H54 (cell line): Measurements from ENCODE around the gene DPM2.

Source experiments
- DNase-seq: peaks from one replicate; pipeline ENCODE4 v3.0.0; 2011; ENCODE audit warnings: low spot score, mixed read lengths; ENCODE audit not compliant: insufficient read length
- FAIRE-seq: peaks from 3 replicates; lab custom pipeline; 2011; peaks lifted over from hg19 to GRCh38; lab: Jason Lieb, UNC
- POLR2A ChIP-seq: IDR thresholded peaks from 2 replicates; pipeline ENCODE4 v1.6.1; 2011; ENCODE audit warnings: low read depth, mild to moderate bottlenecking, low read length

Gene DPM2

DNA sequence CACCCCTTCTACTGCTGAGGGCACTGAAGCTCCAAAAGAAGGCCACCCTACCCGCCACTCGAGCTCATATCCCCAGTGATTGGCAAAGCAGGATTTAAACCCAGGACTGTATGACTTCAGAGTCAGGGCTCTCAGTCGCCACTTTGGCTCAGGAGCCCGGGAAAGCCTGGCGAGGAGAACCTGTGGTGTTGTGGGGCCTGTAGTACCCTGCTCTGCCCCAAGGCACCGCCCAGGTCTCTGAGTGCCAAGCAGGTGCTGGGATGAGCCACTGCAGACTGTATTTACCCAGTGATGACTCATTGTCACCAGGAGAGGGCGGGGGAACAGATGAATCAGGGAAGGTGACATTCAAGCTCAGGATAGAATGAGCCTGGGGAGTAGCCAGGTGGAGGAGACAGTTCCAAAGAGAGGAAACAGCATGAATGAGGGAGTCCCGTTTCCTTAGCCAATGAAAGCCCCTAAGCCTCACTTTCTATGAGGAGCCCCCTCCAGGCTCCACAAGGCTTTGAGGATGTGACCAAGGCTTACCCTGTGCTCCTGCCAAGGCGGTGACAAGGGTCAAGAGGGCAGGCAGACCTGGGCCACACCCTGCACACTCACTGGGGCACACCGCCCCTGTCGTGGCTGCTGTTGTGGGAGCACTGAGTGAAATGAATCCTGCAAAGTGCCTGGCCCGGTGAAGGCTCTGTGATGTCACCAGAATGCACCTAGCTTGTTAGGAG, 17.8 kb upstream of the DPM2 start:
- no peak for TF ChIP-seq POLR2A
- FAIRE-seq (peak; percentile 92), DNase-seq (peak; percentile 96)

DNA sequence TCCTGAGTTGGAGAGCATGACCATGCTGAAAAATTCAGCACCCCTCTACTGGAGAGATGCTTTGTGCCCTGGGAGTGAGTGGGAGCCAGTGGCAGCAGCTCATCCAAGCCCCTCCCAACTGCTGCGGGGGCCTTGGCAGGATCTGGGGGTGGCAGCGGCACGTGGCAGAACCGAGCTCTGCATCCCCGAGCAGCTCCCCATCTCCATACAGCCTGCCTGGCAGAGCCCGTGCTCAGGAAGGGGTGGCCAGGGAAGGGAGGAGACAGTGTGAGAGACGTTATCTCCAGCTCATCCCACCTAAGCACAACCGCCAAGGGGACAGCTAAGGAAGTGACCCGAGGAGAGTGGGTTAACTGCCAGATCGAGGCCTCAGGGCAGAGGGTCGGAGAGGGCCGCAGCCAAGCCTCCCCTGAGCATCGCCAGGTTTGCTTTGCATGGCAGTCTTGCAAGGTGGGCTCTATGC, 17.2 kb upstream of the DPM2 start:
- FAIRE-seq = no peak
- DNase-seq = no peak
- no peak for TF ChIP-seq POLR2A

DNA sequence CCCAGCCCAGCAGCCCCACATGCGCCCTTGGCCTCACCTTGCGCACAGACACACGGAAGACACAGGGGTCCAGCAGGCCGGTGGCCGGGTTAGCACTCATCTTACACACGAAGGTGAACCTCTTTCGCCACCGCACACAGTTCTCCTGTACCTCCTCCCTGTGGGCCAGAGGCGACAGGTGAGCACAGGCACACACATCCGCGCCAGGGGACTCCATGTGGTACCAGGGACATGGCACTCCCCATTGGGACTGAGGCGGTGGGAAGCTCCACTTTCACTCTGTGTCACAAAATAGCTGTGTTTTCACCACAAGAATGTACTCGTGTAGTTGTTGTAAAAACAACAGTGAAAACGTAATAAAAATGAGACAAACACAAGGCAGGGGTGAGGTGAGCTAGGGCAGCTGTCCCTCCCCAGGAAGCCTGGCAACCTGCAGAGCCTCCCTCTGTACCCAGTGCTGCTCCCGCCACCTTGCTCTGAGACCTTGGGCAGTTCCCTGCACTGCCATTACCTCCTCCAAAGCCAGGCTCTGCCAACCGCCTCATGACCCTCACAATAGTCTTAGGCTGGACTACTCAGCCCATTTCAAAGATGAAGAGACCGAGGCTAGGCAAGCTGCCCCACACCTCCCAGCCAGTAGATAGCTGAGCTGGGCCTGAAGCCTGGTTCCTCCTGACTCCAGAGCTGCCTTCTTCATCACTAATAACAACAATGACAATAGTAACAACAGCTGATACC, 16.3 kb upstream of the DPM2 start:
- no peak for TF ChIP-seq POLR2A
- FAIRE-seq = no peak
- DNase-seq = no peak

DNA sequence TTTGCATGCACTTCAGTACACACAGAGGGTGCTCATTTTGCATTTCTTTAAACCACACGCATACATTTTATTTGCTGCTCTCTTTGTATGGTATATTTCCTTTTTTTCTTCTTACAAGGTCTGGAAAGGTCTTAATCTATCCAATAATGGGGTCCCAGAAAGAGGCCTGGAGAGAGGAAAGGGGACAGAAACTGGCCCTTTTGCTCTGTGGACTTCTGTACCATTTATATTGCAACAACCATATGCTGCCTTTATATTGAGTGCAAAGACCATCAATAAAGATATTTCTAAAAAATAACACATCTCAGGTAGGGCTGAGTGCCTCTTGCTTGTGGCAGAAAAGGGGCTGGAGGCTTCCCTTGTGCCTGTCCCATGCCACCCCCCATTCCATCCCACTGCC, 15.5 kb upstream of the DPM2 start:
- TF ChIP-seq POLR2A = no peak
- FAIRE-seq (no peak), DNase-seq (no peak)

DNA sequence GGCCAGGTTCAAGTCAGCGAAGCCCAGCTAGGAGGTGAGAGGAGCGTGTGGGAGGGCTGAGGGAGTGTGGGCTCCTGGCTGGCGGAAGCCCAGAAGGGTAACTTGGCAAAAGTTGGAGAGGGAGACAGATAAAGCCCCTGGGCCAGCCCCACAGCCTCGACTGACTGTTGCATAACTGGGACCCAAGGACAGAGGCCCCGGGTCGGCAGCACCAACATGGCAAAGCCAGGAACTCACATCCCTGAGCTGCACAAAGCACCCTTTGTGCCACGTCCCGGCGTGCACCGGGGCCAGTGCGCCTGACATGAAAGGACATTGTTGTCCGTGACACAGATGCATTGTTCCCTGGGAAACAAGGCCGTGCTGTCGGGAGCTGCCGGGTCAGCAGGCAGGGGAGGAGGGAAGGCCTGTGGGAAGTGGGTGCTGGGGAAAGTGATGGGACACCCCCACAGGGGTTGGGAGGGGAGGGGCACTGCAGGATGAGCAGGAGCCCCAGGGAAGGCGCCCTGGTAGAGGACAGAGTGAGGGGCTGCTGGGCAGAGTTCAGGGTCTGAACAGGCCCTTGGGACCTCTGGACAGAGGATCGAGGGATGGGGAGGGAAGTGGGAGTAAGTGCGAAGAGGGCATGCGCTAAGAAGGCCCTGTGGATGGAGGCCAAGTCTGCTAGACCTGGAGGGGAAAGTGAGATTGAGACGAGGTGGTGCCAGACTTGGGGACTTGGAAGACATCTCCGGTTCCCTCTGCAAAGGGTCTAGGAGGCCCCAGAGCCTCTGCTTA, 13.0 kb upstream of the DPM2 start:
- TF ChIP-seq POLR2A = no peak
- no peak for FAIRE-seq
- DNase-seq = no peak

DNA sequence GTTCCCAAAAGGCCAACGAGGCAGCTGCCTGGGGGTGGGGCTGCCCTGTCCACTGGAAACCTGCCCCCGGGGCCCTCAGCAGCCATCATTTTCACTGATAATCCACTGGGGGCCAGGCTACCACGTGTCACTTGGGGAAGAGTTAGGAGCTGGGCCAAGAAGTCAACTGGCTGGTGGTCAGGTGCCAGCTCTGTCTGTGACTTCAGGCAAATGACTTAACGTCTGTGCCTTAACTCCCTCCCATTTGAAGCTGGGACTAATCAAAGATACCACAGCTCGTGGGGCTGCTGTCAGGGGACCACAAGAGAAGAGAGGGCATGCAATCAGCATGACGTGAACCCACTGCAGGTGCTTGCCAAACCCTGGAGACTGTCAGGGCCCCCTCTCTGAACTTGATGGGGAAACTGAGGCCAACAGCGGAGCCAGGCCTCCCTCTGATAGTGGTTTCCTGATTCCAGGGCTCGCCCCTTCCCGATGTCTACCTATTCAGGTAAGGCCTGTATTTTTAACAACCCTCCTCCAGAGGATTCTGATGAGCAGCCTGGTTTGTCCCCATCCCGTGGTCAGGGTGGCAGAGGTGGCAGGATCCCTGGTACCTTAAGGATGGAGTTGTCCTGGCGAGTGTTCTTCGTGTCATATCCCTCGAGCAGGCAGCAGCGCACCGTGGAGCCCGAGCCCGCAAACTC, 12.3 kb upstream of the DPM2 start:
- DNase-seq (no peak), FAIRE-seq (no peak)
- no peak for TF ChIP-seq POLR2A

DNA sequence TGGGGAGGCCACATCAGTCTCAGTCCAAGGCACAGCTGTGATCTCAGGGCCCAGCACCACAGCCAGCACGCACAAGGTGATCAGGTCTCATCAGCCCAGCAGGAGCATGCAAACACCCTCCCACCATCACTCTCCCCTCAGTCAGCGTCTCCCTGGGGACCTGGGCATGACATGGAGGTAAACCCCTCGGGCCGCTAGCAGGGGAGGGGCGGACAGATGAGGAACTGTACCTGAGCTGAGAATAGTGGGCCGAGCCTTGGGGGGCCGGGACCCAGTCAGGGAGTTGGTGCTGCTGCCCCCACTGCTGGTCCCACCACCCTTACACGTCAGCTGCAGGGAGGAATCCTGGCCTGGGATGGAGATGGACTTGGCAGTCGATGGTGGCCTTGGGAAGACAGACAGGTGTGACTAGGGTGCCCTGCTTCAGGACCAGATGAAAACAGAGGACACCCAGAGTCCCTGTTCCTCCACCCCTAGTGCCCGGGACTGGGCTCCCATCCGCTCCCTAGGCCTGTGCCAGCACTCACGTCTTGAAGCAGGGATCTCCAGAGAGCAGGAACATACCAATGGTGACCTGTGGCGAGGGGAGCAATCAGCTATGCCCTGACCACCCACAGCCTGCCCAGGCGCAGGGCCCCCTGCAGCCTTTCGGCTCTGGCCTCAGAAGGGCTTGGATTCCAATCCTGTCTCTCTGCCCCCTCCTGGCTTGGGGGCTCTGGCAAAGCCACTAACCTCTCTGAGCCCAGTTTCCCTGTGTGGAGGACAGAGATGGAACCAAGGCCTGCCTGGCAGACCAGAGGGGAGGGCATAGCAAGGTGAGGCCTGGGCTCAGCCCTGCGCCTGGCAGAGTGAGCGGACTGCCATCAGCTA, 10.4 kb upstream of the DPM2 start:
- FAIRE-seq (no peak), DNase-seq (no peak)
- TF ChIP-seq POLR2A = no peak

DNA sequence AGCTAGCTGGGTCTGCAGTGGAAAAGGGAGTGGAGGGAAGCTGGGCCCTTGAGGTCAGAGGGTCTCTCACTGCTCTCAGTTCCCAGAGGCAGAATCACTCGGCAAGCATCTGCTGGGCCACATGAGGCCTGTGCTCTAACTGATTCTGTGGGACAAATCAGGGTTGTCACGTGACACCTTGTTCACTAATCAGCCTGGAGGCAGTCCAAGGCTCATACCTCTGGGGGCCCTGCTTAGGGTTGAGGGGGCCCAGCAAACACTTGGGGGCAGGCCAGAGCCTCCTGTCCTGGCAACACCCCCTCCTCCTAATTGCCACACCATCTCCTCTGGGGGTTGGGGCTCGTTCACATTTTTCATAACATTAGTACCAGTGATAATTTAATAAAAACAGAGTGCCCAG, 9.1 kb upstream of the DPM2 start:
- FAIRE-seq (no peak), DNase-seq (no peak)
- TF ChIP-seq POLR2A = no peak

DNA sequence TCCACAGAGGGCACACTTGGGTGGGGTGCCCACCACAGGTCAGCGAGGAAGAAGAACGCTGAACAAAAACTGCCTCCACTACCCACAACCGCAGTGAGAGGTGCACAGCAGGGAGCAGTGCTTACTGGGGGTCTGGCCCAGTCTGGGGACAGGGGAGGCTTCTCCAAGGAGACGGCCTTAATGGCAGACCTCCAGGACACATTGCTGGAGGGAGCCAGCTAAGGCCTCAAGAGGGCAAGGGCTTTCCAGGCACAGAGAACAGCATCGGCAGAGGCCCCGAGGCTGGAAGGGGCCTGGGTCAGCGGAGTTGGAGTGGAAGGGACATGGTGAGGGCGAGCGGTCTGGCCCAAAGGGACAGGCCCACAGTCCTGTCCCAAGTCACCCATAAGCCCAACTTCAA, 8.3 kb upstream of the DPM2 start:
- TF ChIP-seq POLR2A = no peak
- DNase-seq (no peak), FAIRE-seq (no peak)

DNA sequence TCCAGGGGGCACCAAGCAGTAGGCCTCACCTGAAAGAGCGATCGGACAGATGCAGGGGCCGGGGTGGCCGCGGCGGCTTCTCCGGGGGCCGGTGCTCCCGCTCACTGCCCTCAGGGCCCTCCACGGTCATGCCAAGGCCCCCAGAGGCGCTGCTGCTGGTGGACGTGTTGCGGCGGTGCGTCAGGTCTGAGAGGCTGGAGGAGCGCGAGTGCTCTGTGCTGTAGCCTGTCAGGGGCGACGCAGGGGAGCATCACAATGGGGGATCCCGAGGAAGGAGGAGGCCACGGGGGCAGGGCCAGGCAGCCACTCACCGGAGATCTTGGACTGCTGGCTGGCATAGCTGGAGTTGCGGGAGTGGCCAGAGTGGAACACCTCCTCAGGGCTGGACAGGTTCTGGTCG, 7.7 kb upstream of the DPM2 start:
- no peak for TF ChIP-seq POLR2A
- DNase-seq (no peak), FAIRE-seq (no peak)

DNA sequence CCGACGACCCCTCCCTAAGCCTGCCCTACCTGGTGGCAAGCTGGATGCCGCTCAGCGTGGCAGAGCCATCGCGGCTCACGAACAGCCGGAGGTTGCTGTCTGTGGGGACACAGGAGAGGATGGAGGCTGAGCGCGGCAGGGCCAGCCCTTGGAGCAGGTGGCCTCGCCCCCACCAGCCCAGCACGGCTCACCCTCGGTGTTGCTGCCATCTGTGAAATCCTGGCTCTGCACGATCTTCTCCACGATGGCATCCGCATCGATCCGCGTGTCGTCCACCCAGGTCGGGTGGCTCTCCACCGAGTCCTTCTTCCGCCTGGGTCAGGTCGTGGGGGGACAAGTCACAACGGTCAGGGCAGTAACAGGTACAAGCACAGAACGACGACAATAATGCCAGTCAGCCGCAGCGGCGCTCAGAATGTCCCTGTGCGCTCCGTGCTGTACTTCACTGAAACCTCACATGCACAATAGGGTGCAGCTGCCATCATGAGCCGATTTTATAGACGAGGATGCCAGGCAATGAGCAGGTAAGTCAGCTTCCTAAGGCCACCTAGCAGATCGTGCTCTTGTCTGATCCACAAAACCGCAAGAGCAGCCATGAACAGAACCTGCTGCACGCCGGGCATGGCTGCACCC, 7.0 kb upstream of the DPM2 start:
- TF ChIP-seq POLR2A = no peak
- DNase-seq (no peak), FAIRE-seq (no peak)

DNA sequence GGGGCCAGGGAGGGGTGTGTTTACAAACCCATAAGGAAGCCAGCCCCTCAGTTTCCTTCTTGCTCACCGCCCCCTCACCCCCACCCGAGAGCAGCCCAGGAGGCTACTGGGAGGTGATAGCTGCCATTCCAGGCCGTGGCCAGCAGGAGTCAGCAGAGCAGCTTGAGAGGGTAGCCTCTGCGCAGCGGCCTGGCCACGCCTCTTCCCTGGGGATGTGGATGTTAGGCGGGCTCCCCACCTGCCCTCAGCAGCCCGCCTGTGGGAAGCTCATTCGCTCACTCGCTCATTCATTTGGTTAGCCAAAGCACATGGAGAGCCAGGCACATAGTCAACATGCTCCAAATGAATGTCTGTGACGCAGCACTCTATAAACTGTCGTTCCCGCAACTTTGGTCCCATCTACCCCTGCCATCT, 6.1 kb upstream of the DPM2 start:
- DNase-seq (peak; percentile 85), FAIRE-seq (peak; percentile 33)

DNA sequence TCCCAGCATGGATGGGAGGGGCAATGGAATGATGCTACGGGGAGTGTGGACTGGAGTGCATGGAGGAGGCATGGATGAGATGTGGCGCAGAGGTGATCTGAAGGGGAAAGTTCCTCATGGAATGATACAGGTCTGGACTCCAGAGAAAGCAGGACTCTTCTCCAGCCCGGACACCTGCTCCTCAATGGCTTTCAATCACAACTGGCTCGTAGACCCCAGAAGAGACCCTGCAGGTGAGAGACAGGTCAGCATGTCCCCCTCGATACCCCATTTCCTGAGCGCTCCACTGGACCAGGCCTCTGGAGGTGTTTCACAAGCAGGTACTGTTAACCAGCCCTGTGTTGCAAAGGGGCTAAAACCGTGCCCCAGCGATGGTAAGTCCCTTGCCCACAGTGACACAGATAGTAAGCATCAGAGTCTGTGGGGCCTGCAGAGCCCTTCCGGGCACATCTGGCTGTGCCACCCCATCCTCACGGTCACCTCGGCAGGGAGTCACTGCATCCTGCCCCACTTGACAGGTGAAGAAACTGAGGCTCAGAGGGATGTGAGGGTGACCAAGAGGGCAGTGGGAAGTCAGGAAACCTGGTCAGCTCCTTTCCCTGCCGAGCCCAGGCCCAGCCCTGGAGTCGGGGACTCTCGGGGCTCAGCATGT, 5.5 kb upstream of the DPM2 start:
- FAIRE-seq (no peak), DNase-seq (no peak)
- TF ChIP-seq POLR2A = no peak

More for the DNA sequence above, 6.1 kb upstream of the DPM2 start:
- no peak for TF ChIP-seq POLR2A
